Ureter (tissue), 1 donor: Measurements from ENCODE around the gene CKS1B. TPM values are rescaled to one million over a fixed set of nuclear protein-coding genes. Genes with fewer than 3 reads are reported as not detected.
A peak's percentile ranks its signal among the peaks of the same experiment; 100 is the strongest.

Experiments used
- DNase-seq: peaks from one replicate; pipeline ENCODE4 v3.0.0-alpha.2; 2020; ENCODE audit warnings: low spot score
- total RNA-seq: library from RNA; stranded (reverse); gene quantifications from one replicate; pipeline ENCODE4 v1.2.4, GENCODE V29; 2023
- donor health status: DM: yes; HTN: yes; CAD: no.

CKS1B gene
- total RNA-seq, 1 donor from 2014 or later: 24.8 TPM

DNA sequence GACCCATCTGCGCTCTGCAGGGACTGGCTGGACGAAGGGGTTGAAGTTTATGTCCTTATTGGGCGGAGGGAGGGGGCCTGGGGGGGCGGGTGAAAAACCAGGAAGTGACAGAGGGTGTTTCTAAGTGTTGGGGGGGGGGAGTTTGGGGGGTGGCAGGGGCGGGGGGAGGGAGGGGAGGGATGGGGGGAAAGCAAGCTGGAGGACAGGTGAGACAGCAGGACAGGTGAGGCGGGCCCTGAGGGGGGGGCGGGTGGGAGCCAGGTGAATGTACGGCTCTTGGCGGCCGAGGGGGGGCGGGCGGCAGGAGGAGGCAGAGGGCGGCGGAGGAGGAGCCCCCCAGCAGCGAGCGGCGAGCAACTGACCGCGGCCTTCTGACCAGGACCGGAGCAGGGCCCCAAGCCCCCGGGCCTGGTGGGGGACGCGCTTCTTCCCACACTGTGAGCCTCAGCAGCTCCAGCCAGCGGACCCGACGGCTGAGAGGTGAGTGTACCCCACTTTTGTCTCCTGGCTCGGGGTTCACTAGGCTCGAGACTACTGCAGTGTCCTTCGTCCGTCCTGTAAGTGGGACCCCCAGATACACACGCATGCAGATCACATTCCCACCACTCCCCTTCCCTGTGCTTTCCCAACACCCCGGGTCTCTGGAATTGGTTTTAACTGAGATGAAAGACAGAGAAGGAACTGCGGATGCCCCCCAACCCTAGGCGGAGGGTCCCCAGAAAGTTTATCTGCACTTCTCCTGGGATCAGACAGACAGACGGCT lies 28.2 kb downstream of the CKS1B start, which contains the start of gene ZBTB7B:
TSS of gene ZBTB7B (plus strand) at position 339 of the 763 bp plus-strand sequence. CDS start 11,859 bp downstream, outside the sequence.
- DNase-seq: no peak

DNA sequence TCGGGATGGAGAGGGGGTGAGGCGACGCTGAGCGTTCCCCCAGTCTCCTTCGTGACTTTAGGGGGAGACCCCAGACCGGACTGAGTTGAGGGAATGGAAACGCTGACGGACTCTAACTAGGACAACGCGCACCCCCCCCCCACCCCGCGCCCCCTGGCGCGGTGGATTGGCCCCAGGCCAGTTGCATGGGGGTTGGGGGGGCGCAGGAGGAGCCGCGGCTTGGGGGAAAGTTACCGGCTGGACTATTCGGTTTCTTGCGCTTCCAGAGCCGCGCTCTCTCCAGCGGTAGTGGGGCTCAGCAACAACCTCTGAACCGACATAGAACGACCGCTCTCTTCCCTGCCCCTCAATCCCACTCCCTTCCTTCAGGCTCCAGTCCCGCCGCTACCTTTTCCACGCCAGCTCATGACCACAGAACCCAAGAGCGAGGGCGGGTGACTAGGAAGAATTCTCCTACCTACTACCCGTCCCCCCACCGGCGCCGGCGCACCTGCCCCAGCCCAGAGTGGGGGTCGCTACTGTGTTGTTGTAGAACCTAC lies 28.8 kb downstream of the CKS1B start:
- DNase-seq: no peak

- DNase-seq: peak; percentile 87
Observed at GRCh38 chr1:155003766-155004351, 29.4 kb downstream of the CKS1B start.

DNA sequence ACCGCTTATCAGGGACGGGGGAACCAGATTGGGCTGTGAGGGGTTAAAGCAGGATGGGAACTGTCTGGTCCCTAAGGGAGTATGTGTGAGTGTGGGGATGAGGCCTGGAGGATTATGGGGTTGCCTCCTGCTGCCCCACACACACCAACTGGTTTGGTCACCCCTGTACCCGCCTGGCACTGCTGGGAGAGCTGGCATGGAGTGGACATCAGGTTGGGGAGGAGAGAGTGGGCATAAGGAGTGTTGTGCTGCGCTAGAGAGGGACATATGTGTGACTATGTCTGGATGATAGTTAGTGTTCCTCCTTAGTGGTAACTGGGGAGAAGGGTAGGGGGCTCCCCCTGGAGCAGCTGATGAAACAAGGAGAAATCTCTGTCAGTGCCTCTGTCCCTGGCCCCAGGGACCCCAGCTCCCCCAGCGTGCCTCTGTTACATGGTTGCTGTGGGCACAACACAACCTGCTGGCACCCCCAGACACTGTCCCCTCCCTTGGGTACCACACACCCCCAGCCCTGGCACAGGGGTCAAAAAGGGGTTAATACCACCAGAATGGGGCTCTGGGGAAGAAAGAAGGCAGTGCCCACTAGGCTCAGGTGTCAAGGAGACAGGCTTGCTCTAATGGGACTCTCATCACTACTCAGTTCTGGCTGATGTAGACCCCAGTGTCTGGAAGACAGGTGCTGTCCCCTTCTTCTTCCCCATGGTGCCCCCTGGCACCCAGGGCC lies 30.0 kb downstream of the CKS1B start:
- DNase-seq: no peak

DNA sequence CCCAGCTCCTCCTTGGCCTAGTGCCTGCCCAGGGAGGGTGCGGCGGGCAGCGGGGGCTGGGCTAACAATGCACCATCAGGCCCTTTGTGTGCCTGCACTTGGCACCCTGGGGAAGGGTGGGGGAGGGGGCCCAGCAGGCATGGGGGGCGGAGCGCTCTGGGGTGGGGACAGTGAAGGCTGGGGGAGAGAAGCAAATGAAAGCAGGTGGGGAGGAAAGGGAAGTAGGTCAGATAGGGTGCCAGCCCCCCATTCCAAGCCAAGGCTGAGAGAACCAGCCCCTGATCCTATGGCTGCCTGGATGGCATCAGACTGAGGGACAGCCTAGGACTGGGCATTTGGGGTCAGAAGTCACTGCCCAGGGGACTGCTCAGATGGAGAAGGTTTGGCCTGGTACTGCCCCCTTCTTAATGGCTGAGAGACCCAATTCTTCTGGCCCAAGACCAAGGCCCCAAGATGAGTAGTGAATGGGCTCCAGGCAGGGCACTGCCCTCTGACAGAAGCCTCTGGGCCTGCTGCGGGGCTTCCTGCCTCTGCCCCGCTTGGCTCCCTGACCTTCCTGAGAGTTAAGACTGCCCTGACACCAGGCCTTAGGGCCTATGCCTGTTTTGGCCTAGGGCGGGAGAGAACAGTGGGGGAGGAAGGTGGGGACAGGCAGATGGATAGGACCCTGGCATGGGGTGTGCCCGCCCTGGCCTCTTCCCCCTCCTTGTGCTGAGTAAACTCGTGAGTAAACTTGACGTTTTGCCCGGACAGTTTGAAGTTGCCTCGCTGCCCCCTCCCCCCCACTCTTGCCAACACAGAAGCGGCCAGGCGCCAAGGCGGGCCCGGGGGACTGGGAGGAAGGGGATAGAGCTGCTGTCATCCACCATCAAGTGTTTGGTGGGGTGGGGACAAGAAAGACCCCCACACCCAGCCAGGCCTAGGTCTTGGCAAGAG lies 30.9 kb downstream of the CKS1B start:
- DNase-seq: peak; percentile 85

DNA sequence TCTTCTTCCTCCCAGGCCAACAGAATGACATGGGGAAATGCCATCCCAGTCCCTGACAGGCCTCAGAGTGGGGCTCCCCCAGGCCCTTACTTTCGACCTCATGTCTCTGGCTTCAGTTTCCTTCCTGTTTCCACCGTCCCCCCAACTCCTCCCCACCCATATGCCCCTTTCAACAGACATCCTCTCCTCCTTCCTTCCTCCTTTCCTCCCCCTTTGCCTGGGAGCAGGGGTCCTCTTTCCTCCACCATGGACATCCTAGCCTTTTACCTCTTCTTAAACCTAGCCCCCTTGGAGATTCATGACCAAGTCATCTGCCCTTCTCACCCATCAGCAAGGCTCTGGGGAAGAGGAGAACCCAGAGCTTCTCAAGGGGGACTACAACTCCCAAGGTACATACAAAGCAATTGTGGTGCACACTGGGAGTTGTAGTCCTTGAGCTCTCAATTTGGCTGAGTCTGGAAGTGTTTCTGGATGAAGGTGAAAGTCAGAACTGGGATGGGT lies 32.2 kb downstream of the CKS1B start:
- no peak for DNase-seq

DNA sequence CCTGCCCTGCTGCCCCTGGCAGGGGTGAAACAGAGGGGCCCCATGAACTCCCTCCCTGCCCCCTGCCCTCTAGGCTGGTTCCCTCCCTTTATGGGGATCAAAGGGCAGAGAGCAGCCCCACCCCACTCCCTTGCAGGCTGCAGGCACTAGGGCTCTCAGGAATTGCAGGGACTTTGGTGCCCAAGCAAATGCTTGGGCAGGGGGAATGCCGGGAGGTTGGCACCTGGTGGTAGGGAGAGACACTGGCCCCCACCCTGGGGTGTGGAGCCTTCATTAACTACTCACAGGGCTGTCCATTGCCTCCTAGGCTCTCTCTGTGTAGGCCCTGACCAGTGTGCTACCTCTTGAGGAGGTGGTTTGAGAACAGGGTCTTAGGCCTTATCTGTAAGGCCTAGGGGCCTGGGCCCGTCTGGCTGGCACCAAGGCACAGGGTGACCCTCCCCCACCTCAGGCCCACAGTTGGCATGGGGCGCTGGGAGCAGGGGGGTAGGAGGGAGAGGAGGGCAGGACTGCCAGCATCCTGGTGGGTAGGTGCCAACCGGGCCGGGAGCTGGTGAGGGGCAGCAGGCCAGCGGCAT lies 32.9 kb downstream of the CKS1B start:
- DNase-seq: no peak

GRCh38 chr1:155008015-155008941 lies 33.8 kb downstream of the CKS1B start:
- DNase-seq: no peak

DNA sequence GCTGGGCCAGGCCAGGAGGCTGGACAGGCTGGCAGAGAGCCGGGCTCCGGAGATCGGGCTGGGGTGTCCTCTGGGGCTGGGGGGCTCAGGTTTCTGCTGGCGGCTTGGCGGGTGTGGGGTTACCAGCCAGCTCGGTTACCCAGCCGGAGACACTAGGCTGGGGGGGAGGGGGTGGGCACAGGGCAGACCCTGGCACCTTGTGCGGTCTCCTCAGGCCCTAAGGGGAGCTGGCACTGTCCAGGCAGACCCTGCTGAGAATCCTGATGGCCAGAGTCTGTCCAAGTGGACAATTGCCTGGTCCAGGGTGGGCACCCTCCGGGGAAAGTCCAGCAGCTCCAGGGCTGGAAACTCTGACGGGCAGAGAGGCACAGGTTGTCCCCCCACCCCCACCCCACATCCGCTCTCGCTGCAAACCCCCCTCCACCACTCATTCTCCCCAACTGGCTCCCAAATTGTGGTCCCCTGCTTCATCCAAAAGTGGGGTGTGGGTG lies 34.8 kb downstream of the CKS1B start:
- DNase-seq: no peak

- DNase-seq: no peak
Observed at GRCh38 chr1:155009742-155010141, 35.3 kb downstream of the CKS1B start.

DNA sequence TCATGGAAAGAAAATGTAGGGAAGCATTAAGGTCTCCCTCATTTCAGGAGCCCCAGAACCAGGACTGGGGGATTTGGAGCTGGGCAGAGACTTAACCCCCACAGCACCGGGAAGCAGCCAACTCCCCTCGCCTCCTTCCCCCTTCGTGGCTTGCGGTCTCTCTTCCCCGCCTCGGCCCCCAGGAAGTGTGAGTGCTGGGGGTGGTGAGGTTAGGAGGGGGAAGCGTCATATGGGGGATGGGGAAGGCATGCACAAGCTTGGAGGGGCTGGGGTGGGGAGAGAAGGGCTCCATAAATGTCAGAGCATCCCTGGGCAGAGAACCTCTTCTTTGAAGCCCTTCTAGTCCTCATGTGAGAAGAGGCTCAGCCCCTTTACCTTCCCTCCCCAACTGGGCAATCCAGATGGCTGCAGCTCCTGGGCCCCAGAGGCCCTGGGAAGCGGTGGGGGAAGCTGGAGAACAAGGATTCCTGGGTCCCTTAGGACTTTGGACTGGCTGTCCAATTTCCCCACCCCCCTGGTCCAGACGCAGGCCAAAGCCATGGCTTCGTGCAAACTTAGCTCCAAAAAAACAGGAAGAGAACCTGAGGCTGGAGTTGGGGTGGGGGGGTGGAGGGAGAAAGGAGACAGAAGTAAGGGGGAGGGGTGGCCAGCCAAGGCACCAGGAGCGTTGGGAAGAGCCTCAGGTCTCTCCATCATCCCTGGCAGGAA lies 35.9 kb downstream of the CKS1B start:
- DNase-seq: no peak

DNA sequence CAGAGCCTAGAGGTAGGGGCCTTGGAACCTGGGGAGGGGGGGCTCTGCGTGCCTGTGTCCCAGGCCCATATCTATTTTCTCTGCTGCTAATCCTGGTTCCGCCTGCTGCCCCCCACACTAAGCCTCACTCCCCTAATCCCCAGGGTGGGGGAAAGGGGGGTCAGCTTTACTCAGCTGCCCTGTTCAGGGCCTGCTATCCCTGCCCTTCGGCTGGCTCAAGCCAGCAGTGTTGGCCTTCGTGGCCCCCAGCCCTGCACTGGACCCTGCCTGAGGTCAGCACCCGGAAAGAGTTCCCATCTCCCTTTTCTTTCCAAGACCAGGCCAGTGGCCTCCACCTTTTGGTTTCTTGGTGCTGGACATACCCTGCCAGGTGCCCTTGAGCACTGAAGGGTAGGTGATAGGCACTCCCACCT lies 36.5 kb downstream of the CKS1B start:
- no peak for DNase-seq

DNA sequence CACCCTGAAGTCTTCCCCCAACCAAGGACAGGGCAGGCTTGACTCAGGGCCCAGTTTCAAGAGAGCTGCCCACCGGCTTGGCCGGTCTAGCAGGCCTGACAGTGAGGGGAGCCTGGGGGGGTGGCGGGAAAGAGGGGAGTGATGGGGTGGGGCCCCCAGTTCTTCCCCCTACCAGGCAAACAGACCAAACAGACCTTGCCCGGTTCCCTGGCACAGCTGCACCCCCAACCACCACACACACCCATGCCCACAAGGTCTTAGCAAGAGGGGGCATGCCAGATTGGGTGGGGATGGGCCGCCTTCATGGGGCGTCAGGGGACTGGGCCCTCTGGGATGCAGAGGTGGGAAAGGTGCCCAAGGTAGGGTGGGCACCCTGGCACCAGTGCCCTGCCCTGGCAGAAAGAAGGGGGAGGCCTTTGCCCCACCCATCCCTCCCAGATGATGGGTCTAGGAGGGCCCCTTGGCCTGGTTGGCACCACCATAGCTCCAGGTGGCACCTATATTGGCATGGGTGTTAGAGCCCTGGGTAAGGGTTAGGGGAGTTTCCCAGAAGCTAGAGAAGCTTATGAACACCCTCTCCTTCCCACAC lies 37.0 kb downstream of the CKS1B start:
- DNase-seq: peak; percentile 85

- DNase-seq: peak; percentile 94
Observed at GRCh38 chr1:155012026-155012546, 37.6 kb downstream of the CKS1B start.

GRCh38 chr1:155012776-155013602 lies 38.5 kb downstream of the CKS1B start:
- no peak for DNase-seq

GRCh38 chr1:155013632-155014031 lies 39.2 kb downstream of the CKS1B start:
- no peak for DNase-seq
